Left lung (tissue), 10 donors: ENCODE measurements around the gene UQCR10. TPM values are rescaled to one million over a fixed set of nuclear protein-coding genes. Genes with fewer than 3 reads are reported as not detected.

Experiments used
- ATAC-seq: fragments of 200-7000 bp; cut with Tn5 transposase; one replicate; pipeline ENCODE4 v1.9.1; 2020; ENCODE audit warnings: moderate library complexity
- DNase-seq, 4 donors: peaks; one replicate each; pipeline ENCODE4 v3.0.0-alpha.2; 2013 to 2020
- H3K27ac ChIP-seq, 2 donors: fragments of 200-600 bp; sonication (generic) in 1 of 2; one replicate each; pipeline versions ENCODE4 v1.5.0 to v1.8.0; 2020 to 2021
- H3K27me3 ChIP-seq, 2 donors: fragments of 200-600 bp; sonication (generic) in 1 of 2; one replicate each; pipeline versions ENCODE4 v1.5.0 to v1.8.0; 2020 to 2021
- H3K36me3 ChIP-seq, 2 donors: fragments of 200-600 bp; sonication (generic) in 1 of 2; one replicate each; pipeline versions ENCODE4 v1.5.0 to v1.8.0; 2020 to 2021
- H3K4me1 ChIP-seq, 2 donors: fragments of 200-600 bp; one replicate each; pipeline ENCODE4 v1.8.0; 2021
- H3K4me3 ChIP-seq, 2 donors: fragments of 200-600 bp; sonication (generic) in 1 of 2; one replicate each; pipeline versions ENCODE4 v1.5.0 to v1.8.0; 2020 to 2021; ENCODE audit warnings: mild to moderate bottlenecking in 1 of 2
- H3K9me3 ChIP-seq, 2 donors: fragments of 200-600 bp; sonication (generic) in 1 of 2; one replicate each; pipeline versions ENCODE4 v1.5.0 to v1.8.0; 2020 to 2021
- CTCF ChIP-seq, 2 donors: fragments of 200-600 bp; sonication (generic) in 1 of 2; IDR thresholded peaks; one replicate each; pipeline versions ENCODE4 v1.5.0 to v1.8.0; 2021; ENCODE audit warnings: antibody characterized with exemption in 2 of 2
- intact Hi-C, 2 donors: fragments of 100-400 bp; cut with DNase I; formaldehyde crosslinking; loops; one replicate each; pipeline versions ENCODE4 v1.11.2 to v1.14.2; 2022
- polyA plus RNA-seq, 6 donors: library from polyadenylated mRNA; unstranded; fragments of 120-200 nt; gene quantifications; one replicate each; pipeline ENCODE4 v1.2.1, GENCODE V29; 2013; ENCODE audit not compliant: insufficient read length in 6 of 6
- total RNA-seq, 2 donors: library from RNA; stranded (reverse); fragmentation: NEBNext Ultra II Directional; extraction: Animal tissue kit (Norgen Biotek cat#: 25700); gene quantifications; one replicate each; pipeline ENCODE4 v1.2.1, GENCODE V29; 2021
- donor health status: DM: no; HTN: yes; CAD: no.
- donor health status: DM: no; HTN: no; CAD: no.

The UQCR10 gene
- total and polyA plus RNA-seq, 8 donors, result 77.4 to 154 (median 116) TPM

- ATAC-seq (no peak), DNase-seq (no peak)
- peaks cover 0 to 23% of the 10 kb centered on the region in 2 donors for H3K4me1 ChIP-seq
Measured at GRCh38 chr22:29748248-29748893, 18.8 kb upstream of the UQCR10 start.

GRCh38 chr22:29750029-29750428 lies 17.1 kb upstream of the UQCR10 start:
- intact Hi-C loops, result no loop called here
- no peak for DNase-seq

More at GRCh38 chr22:29748248-29748893, 18.8 kb upstream of the UQCR10 start:
- no peak overlapping the region for H3K27ac ChIP-seq
- no peaks in the 10 kb centered on the region for H3K27me3 ChIP-seq
- no peak for TF ChIP-seq CTCF (IDR thresholded peaks at IDR 0.05)
- H3K4me3 ChIP-seq, result no peak overlapping the region
- intact Hi-C loops, result no loop called here
- H3K36me3 ChIP-seq, result peaks cover 0 to 53% of the 10 kb centered on the region in 2 donors
- H3K9me3 ChIP-seq, result no peaks in the 10 kb centered on the region

GRCh38 chr22:29750559-29751538 lies 16.3 kb upstream of the UQCR10 start:
- peak; percentile 50 for ATAC-seq
- intact Hi-C loops, result no loop called here
- TF ChIP-seq CTCF (IDR thresholded peaks at IDR 0.05), result no peak
- Histone ChIP-seq H3K36me3 (peaks cover 0 to 43% of the 10 kb centered on the region in 2 donors), H3K4me3 (no peak overlapping the region), H3K27me3 (no peaks in the 10 kb centered on the region), H3K9me3 (no peaks in the 10 kb centered on the region), H3K27ac (peak overlapping the region in 1 of 2 donors; percentile 74), H3K4me1 (peaks cover 0 to 23% of the 10 kb centered on the region in 2 donors)
- DNase-seq, result no peak

More at GRCh38 chr22:29750029-29750428, 17.1 kb upstream of the UQCR10 start:
- ATAC-seq, result no peak
- Histone ChIP-seq H3K4me1 (peaks cover 0 to 23% of the 10 kb centered on the region in 2 donors), H3K27ac (no peak overlapping the region), H3K36me3 (peaks cover 0 to 51% of the 10 kb centered on the region in 2 donors), H3K9me3 (no peaks in the 10 kb centered on the region), H3K27me3 (no peaks in the 10 kb centered on the region), H3K4me3 (no peak overlapping the region)
- TF ChIP-seq CTCF (IDR thresholded peaks at IDR 0.05), result no peak

- peaks cover 0 to 23% of the 10 kb centered on the region in 2 donors for H3K4me1 ChIP-seq
- H3K27me3 ChIP-seq, result no peaks in the 10 kb centered on the region
- intact Hi-C loops, result no loop called here
- no peak overlapping the region for H3K4me3 ChIP-seq
- no peaks in the 10 kb centered on the region for H3K9me3 ChIP-seq
- peaks cover 0 to 35% of the 10 kb centered on the region in 2 donors for H3K36me3 ChIP-seq
- no peak for TF ChIP-seq CTCF (IDR thresholded peaks at IDR 0.05)
- DNase-seq (no peak), ATAC-seq (no peak)
- H3K27ac ChIP-seq, result peak overlapping the region in 1 of 2 donors; percentile 74
Measured at GRCh38 chr22:29751669-29752068, 15.5 kb upstream of the UQCR10 start.
